K562 (cell line): ENCODE results near the gene TRNAU1AP. TPM values are rescaled to one million over a fixed set of nuclear protein-coding genes. Genes with fewer than 3 reads are reported as not detected.
A peak's percentile ranks its signal among the peaks of the same experiment; 100 is the strongest.

Source experiments
- CHD1 ChIP-seq: fragments of 200-600 bp; sonication (generic); IDR thresholded peaks from one replicate; pipeline ENCODE4 v1.6.1; 2012; ENCODE audit warnings: mild to moderate bottlenecking, moderate library complexity, low read length, inconsistent platforms
- CREM ChIP-seq: IDR thresholded peaks from 2 replicates; pipeline ENCODE4 v1.6.1; 2014; ENCODE audit warnings: antibody characterized with exemption, low read depth
- CTBP1 ChIP-seq: fragments of 450-650 bp; IDR thresholded peaks from 2 replicates; pipeline ENCODE4 v1.6.1; 2016; ENCODE audit warnings: borderline replicate concordance
- CTCF ChIP-seq, 3 experiments: IDR thresholded peaks in 2 of 3; conservative IDR thresholded peaks in 1 of 3; 2 replicates each; pipeline ENCODE4 v1.5.1; 2011 to 2012; ENCODE audit warnings: low read length in 3 of 3, mild to moderate bottlenecking in 3 of 3, control low read depth in 2 of 3, improper control_type of control experiment in 1 of 3, inconsistent platforms in 1 of 3, low read depth in 1 of 3, mixed read lengths in 1 of 3, moderate library complexity in 1 of 3; ENCODE audit not compliant: insufficient read depth in 2 of 3
- FOSL1 ChIP-seq: fragments of 200-800 bp; sonication (Bioruptor generic); conservative IDR thresholded peaks from 2 replicates; pipeline ENCODE4 v1.6.1; 2016; ENCODE audit warnings: missing genetic modification characterization, missing compliant biosample characterization
- GTF2A2 ChIP-seq: IDR thresholded peaks from 2 replicates; pipeline ENCODE4 v1.6.1; 2016; ENCODE audit warnings: mild to moderate bottlenecking, missing genetic modification characterization, missing compliant biosample characterization
- MIER1 ChIP-seq: fragments of 450-650 bp; IDR thresholded peaks from 2 replicates; pipeline ENCODE4 v1.6.1; 2016; ENCODE audit warnings: antibody characterized with exemption, mild to moderate bottlenecking, low read depth
- NCOR1 ChIP-seq: fragments of 450-650 bp; IDR thresholded peaks from 2 replicates; pipeline ENCODE4 v1.6.1; 2016; ENCODE audit warnings: mild to moderate bottlenecking, moderate library complexity
- NFATC3 ChIP-seq: fragments of 450-650 bp; IDR thresholded peaks from 2 replicates; pipeline ENCODE4 v1.6.1; 2017; ENCODE audit warnings: mild to moderate bottlenecking
- POLR2AphosphoS5 ChIP-seq: IDR thresholded peaks from 2 replicates; pipeline ENCODE4 v1.6.1; 2011; ENCODE audit warnings: mild to moderate bottlenecking, low read depth, low read length, moderate library complexity; ENCODE audit not compliant: control insufficient read depth, insufficient read depth
- SMAD3 ChIP-seq: fragments of 450-650 bp; formaldehyde crosslinking; conservative IDR thresholded peaks from 2 replicates; pipeline ENCODE4 v1.4.0; 2020; ENCODE audit warnings: mild to moderate bottlenecking
- STAT5B ChIP-seq: fragments of 250-450 bp; sonication (Bioruptor Pico); IDR thresholded peaks from 2 replicates; pipeline ENCODE4 v1.8.0; 2021; ENCODE audit warnings: mild to moderate bottlenecking, inconsistent platforms
- YY1 ChIP-seq, 3 experiments: IDR thresholded peaks; 2 replicates each; pipeline ENCODE4 v1.6.1; 2011; ENCODE audit warnings: low read length in 2 of 3, mild to moderate bottlenecking in 2 of 3, moderate library complexity in 2 of 3, borderline replicate concordance in 1 of 3, control low read depth in 1 of 3, low read depth in 1 of 3; ENCODE audit not compliant: insufficient read depth in 3 of 3, insufficient replicate concordance in 2 of 3, control insufficient read depth in 1 of 3, insufficient read length in 1 of 3; ENCODE audit errors: extremely low read depth in 1 of 3
- ZNF318 ChIP-seq, 2 experiments: fragments of 450-650 bp; IDR thresholded peaks; 2 replicates each; pipeline ENCODE4 v1.6.1; 2016; ENCODE audit warnings: mild to moderate bottlenecking in 2 of 2, borderline replicate concordance in 1 of 2, low read depth in 1 of 2, moderate library complexity in 1 of 2
- ZNF583 ChIP-seq: fragments of 250-450 bp; sonication (Bioruptor Pico); IDR thresholded peaks from 2 replicates; pipeline ENCODE4 v1.4.0; 2020
- ZNF77 ChIP-seq: fragments of 250-450 bp; sonication (Bioruptor Pico); IDR thresholded peaks from 2 replicates; pipeline ENCODE4 v1.5.0; 2020
- ZNF778 ChIP-seq: fragments of 450-650 bp; formaldehyde crosslinking; IDR thresholded peaks from 2 replicates; pipeline ENCODE4 v1.4.0; 2020; ENCODE audit warnings: mild to moderate bottlenecking, moderate library complexity
- ZZZ3 ChIP-seq: fragments of 450-650 bp; IDR thresholded peaks from 2 replicates; pipeline ENCODE4 v1.6.1; 2016; ENCODE audit warnings: antibody characterized with exemption, mild to moderate bottlenecking, moderate library complexity
- polyA plus RNA-seq, 8 experiments: library from polyadenylated mRNA; depleted of rRNA in 4 of 8; stranded (reverse) in 5 of 8; unstranded in 3 of 8; fragments of >200 nt; fragmentation: Nextera tagmentation in 2 of 8; fragmentation: Illumina TruSeq in 1 of 8; extraction: Ambion mirVana in 2 of 8; extraction: Trizol in 1 of 8; gene quantifications; 2 replicates each; pipeline versions ENCODE4 v1.2.1 to v1.2.3, GENCODE V29; 2011 to 2014; ENCODE audit warnings: inconsistent platforms in 1 of 8, missing spikeins in 1 of 8
- total RNA-seq, 7 experiments: library from RNA; depleted of rRNA in 6 of 7; stranded (reverse); fragments of >200 nt in 6 of 7; fragmentation: Illumina TruSeq in 2 of 7; extraction: Trizol in 2 of 7; gene quantifications; 2 replicates each; pipeline versions ENCODE4 v1.2.1 to v1.2.3, GENCODE V29; 2011 to 2021; ENCODE audit warnings: low replicate concordance in 1 of 7

Gene TRNAU1AP
- total and polyA plus RNA-seq, 9 of the 15 experiments (the other 6 are each of a cell fraction or from before 2014, with no cell fraction given) = 34.9 to 110 (median 46.3) TPM

- TF ChIP-seq ZNF318 (IDR thresholded peaks at IDR 0.05; ENCODE audit: borderline replicate concordance in 1 of 2, low read depth in 1 of 2) = 0 out of 4 replicates have a peak, but pooled peaks of 1 of the 2 experiments have one; percentile 15
- TF ChIP-seq GTF2A2 (tag) = no peak
- TF ChIP-seq ZZZ3 = peak; percentile 33; the same call in 1 of the 2 replicates
- TF ChIP-seq NCOR1 = no peak
- TF ChIP-seq POLR2AphosphoS5 = no peak
- TF ChIP-seq STAT5B (CRISPR knock-in tag) = no peak
- no peak for TF ChIP-seq SMAD3 (CRISPR knock-in tag)
- no peak for TF ChIP-seq FOSL1 (tag)
- peak; percentile 82 to 94 (median 86) for TF ChIP-seq CTCF (IDR thresholded peaks at IDR 0.05 in 2 of 3, conservative IDR thresholded peaks at IDR 0.05 in 1 of 3; ENCODE audit: insufficient read depth in 2 of 3, low read depth in 1 of 3, low read length in 3 of 3)
- no peak for TF ChIP-seq CHD1
- no peak for TF ChIP-seq ZNF77 (CRISPR knock-in tag)
- no peak for TF ChIP-seq CTBP1
- peak; percentile 42; the same call in 1 of the 2 replicates for TF ChIP-seq NFATC3
- no peak for TF ChIP-seq ZNF778 (CRISPR knock-in tag)
- TF ChIP-seq MIER1 = no peak
- TF ChIP-seq ZNF583 (CRISPR knock-in tag) = no peak
- TF ChIP-seq CREM = no peak
- TF ChIP-seq YY1 (IDR thresholded peaks at IDR 0.05; ENCODE audit: borderline replicate concordance in 1 of 3, control insufficient read depth in 1 of 3, extremely low read depth in 1 of 3, insufficient read depth in 3 of 3, insufficient read length in 1 of 3, insufficient replicate concordance in 2 of 3, low read depth in 1 of 3, low read length in 2 of 3) = peak in 1 of 3 experiments; percentile 40
These were observed 49.9 kb downstream of the TRNAU1AP start (continued) for GRCh38 chr1:28602536-28603439.
